ENCODE data around the gene CALR.

DNA sequence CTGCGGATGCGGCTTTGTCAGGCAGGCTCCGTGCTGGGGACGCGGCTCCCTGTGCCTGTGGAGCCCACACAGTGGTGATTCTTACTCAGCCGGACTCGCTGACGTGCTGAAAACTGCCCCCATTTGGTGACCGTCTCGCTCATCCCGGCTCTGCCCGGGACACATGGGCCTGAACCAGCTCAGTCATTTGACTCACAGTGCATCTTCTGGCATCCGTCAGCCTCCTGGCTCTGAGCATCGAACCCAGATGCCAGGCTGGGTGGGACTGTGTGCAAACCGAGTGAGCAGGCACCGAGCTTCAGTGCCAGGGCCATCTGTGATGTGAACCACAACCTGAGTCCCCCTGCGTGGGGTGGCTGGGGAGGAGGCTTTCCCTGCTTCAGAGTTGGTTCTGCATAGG lies 41.9 kb upstream of the CALR start:
- TF ChIP-seq ZBTB33 (IDR thresholded peaks at IDR 0.05; ENCODE audit: borderline replicate concordance, low read depth): no peak
- TF ChIP-seq, protein P1, sequence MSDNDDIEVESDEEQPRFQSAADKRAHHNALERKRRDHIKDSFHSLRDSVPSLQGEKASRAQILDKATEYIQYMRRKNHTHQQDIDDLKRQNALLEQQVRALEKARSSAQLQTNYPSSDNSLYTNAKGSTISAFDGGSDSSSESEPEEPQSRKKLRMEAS (IDR thresholded peaks at IDR 0.05; ENCODE audit: low read depth): no peak
- TF ChIP-seq, protein P2, sequence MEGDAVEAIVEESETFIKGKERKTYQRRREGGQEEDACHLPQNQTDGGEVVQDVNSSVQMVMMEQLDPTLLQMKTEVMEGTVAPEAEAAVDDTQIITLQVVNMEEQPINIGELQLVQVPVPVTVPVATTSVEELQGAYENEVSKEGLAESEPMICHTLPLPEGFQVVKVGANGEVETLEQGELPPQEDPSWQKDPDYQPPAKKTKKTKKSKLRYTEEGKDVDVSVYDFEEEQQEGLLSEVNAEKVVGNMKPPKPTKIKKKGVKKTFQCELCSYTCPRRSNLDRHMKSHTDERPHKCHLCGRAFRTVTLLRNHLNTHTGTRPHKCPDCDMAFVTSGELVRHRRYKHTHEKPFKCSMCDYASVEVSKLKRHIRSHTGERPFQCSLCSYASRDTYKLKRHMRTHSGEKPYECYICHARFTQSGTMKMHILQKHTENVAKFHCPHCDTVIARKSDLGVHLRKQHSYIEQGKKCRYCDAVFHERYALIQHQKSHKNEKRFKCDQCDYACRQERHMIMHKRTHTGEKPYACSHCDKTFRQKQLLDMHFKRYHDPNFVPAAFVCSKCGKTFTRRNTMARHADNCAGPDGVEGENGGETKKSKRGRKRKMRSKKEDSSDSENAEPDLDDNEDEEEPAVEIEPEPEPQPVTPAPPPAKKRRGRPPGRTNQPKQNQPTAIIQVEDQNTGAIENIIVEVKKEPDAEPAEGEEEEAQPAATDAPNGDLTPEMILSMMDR (IDR thresholded peaks at IDR 0.05): no peak
- no peak for TF ChIP-seq MXI1 (IDR thresholded peaks at IDR 0.05; ENCODE audit: low read depth, low read length)
- TF ChIP-seq, protein P3, sequence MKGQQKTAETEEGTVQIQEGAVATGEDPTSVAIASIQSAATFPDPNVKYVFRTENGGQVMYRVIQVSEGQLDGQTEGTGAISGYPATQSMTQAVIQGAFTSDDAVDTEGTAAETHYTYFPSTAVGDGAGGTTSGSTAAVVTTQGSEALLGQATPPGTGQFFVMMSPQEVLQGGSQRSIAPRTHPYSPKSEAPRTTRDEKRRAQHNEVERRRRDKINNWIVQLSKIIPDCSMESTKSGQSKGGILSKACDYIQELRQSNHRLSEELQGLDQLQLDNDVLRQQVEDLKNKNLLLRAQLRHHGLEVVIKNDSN (IDR thresholded peaks at IDR 0.05; ENCODE audit: borderline replicate concordance, low read depth): no peak
- TF ChIP-seq CHD2 (IDR thresholded peaks at IDR 0.05; ENCODE audit: low read length, partially characterized antibody): no peak
- TF ChIP-seq PBX3 (IDR thresholded peaks at IDR 0.05): no peak
- no peak for TF ChIP-seq SIN3A (IDR thresholded peaks at IDR 0.05; ENCODE audit: borderline replicate concordance, low read depth, low read length)

All from SK-N-SH (cell line).